Measurements from ENCODE around the gene TMEM30A. TPM values are rescaled to one million over a fixed set of nuclear protein-coding genes. Genes with fewer than 3 reads are reported as not detected.

The TMEM30A gene
- total RNA-seq, 2 donors from 2014 or later, result 47.7 to 59.4 TPM

DNA sequence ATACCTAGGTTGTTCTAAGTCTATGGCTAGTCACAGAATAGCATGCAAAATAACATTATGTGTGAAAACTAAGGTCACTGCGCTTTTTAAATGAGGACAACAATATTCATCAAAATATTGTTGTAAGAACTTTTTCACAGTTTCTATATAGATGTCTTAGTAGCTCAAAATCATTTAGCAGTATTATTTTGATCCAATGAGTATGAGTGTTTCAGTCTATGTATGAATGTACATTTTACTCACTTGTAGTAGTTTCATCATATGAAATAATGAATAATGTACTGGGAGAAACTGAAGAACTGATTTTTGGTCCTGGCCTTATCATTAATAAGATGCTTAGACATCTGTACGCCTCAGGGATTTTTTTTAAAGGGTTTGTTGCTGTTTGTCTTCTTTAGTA is 16.5 kb upstream of the TMEM30A start:
- 97% methylated on average over 2 of the region's 2 CpGs; no CpG with 5 or more reads in 1 of the 2 experiments for WGBS, 2 experiments (ENCODE audit: insufficient coverage in 1 of 2, insufficient read length in 1 of 2)
- DNase-seq, result no peak
- Histone ChIP-seq H3K27ac (ENCODE audit: low read depth, low read length) (no peak overlapping the region), H3K9ac (ENCODE audit: extremely low read depth, low read length, poor library complexity, severe bottlenecking) (no peak overlapping the region), H3K27me3 (ENCODE audit: control insufficient read depth, insufficient read depth, low read length, poor library complexity, severe bottlenecking) (no peaks in the 10 kb centered on the region), H3K36me3 (ENCODE audit: control insufficient read depth, insufficient read depth, low read length) (no peaks in the 10 kb centered on the region), H3K4me3 (ENCODE audit: low read length) (no peak overlapping the region), H3K4me1 (ENCODE audit: control insufficient read depth, insufficient read depth, low read length) (no peaks in the 10 kb centered on the region), H3K9me3 (ENCODE audit: control insufficient read depth, low read length) (no peaks in the 10 kb centered on the region)
- H3K36me3 Mint-ChIP-seq (ENCODE audit: low read depth), result no peaks in the 10 kb centered on the region
- no peaks in the 10 kb centered on the region for H3K27me3 Mint-ChIP-seq (ENCODE audit: insufficient read depth)
- TF ChIP-seq CTCF (conservative IDR thresholded peaks at IDR 0.05), result no peak
- no peaks in the 10 kb centered on the region for H3K4me1 Mint-ChIP-seq
- no peak overlapping the region for H3K27ac Mint-ChIP-seq
- no peaks in the 10 kb centered on the region for H3K9me3 Mint-ChIP-seq
- no peak overlapping the region for H3K4me3 Mint-ChIP-seq

- Mint-ChIP-seq H3K27ac (no peak overlapping the region), H3K4me3 (no peak overlapping the region), H3K4me1 (no peaks in the 10 kb centered on the region), H3K27me3 (ENCODE audit: insufficient read depth) (no peaks in the 10 kb centered on the region), H3K9me3 (no peaks in the 10 kb centered on the region), H3K36me3 (ENCODE audit: low read depth) (no peaks in the 10 kb centered on the region)
- no peak for TF ChIP-seq CTCF (conservative IDR thresholded peaks at IDR 0.05)
- Histone ChIP-seq H3K4me3 (ENCODE audit: low read length) (no peak overlapping the region), H3K9me3 (ENCODE audit: control insufficient read depth, low read length) (no peaks in the 10 kb centered on the region), H3K27me3 (ENCODE audit: control insufficient read depth, insufficient read depth, low read length, poor library complexity, severe bottlenecking) (no peaks in the 10 kb centered on the region), H3K27ac (ENCODE audit: low read depth, low read length) (no peak overlapping the region), H3K36me3 (ENCODE audit: control insufficient read depth, insufficient read depth, low read length) (no peaks in the 10 kb centered on the region), H3K9ac (ENCODE audit: extremely low read depth, low read length, poor library complexity, severe bottlenecking) (no peak overlapping the region), H3K4me1 (ENCODE audit: control insufficient read depth, insufficient read depth, low read length) (no peaks in the 10 kb centered on the region)
- DNase-seq, result no peak
- 93 to 100% methylated on average over 1 of the region's 1 CpG for WGBS, 2 experiments (ENCODE audit: insufficient coverage in 1 of 2, insufficient read length in 1 of 2)
These were observed 15.9 kb upstream of the TMEM30A start for GRCh38 chr6:75300531-75300855.

- H3K4me3 ChIP-seq (ENCODE audit: low read length), result no peak overlapping the region
- no peaks in the 10 kb centered on the region for H3K9me3 ChIP-seq (ENCODE audit: control insufficient read depth, low read length)
- no peaks in the 10 kb centered on the region for H3K4me1 ChIP-seq (ENCODE audit: control insufficient read depth, insufficient read depth, low read length)
- TF ChIP-seq CTCF (conservative IDR thresholded peaks at IDR 0.05), result no peak
- no peak overlapping the region for H3K4me3 Mint-ChIP-seq
- H3K36me3 ChIP-seq (ENCODE audit: control insufficient read depth, insufficient read depth, low read length), result no peaks in the 10 kb centered on the region
- no peak overlapping the region for H3K27ac ChIP-seq (ENCODE audit: low read depth, low read length)
- DNase-seq, result no peak
- WGBS, 2 experiments (ENCODE audit: insufficient coverage in 1 of 2, insufficient read length in 1 of 2), result 88% methylated on average over 1 to 2 of the region's 2 CpGs
- H3K4me1 Mint-ChIP-seq, result no peaks in the 10 kb centered on the region
- H3K9me3 Mint-ChIP-seq, result no peaks in the 10 kb centered on the region
- H3K9ac ChIP-seq (ENCODE audit: extremely low read depth, low read length, poor library complexity, severe bottlenecking), result no peak overlapping the region
- H3K27me3 ChIP-seq (ENCODE audit: control insufficient read depth, insufficient read depth, low read length, poor library complexity, severe bottlenecking), result no peaks in the 10 kb centered on the region
- H3K36me3 Mint-ChIP-seq (ENCODE audit: low read depth), result no peaks in the 10 kb centered on the region
- no peak overlapping the region for H3K27ac Mint-ChIP-seq
- no peaks in the 10 kb centered on the region for H3K27me3 Mint-ChIP-seq (ENCODE audit: insufficient read depth)
These were observed 15.4 kb upstream of the TMEM30A start for GRCh38 chr6:75299801-75300530.

All from endodermal cell (in vitro differentiated cells).